ENCODE data around the gene TNFRSF21.

The TNFRSF21 gene

DNA sequence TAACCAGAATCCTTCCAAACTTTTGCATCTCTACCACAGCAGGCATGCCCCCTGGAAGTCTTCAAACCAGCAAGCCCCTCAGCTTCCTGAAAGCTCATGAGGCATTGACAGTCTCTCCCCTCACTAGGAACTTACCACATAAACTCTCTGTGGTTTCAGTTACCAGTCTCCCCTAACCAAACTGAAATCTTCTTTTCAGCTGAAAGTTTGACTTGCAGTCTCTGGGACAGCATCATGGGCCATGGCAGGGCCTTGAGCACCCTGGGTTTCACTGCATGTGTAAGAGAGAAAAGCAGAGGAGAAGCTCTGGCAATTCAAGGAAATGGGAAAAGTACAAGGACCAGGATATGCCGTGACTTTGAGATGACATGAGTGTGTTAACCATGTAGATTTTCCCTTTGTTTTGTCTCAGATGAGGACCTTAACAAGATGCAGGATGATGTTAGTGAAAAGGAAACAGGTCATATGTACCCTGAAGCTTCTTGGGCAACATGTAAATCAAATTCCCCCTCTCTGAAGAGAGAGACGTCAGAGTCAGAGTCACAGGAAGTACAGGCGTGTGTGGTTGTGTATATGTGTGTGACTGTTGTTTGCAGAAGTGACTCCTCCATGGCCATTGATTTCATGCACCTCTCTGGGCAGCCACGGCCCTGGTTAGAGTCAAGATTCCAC, 106.3 kb downstream of the TNFRSF21 start:
- DNase-seq (ENCODE audit: low spot score): peak; percentile 24
- in situ Hi-C loops (cut with MboI; ENCODE audit: low pct_unique_long_range_greater_than_20kb, low sequenced_read_pairs, unreplicated experiment): no loop called here

GRCh38 chr6:47202644-47203205, 107.0 kb downstream of the TNFRSF21 start:
- DNase-seq (ENCODE audit: low spot score): no peak
- in situ Hi-C loops (cut with MboI; ENCODE audit: low pct_unique_long_range_greater_than_20kb, low sequenced_read_pairs, unreplicated experiment): no loop called here
- TF ChIP-seq CTCF (IDR thresholded peaks at IDR 0.05; ENCODE audit: extremely low read depth, insufficient read depth, missing control alignments): no peak

More for the DNA sequence above, 106.3 kb downstream of the TNFRSF21 start:
- no peak for TF ChIP-seq CTCF (IDR thresholded peaks at IDR 0.05; ENCODE audit: extremely low read depth, insufficient read depth, missing control alignments)

- in situ Hi-C loops (cut with MboI; ENCODE audit: low pct_unique_long_range_greater_than_20kb, low sequenced_read_pairs, unreplicated experiment): no loop called here
- TF ChIP-seq CTCF (IDR thresholded peaks at IDR 0.05; ENCODE audit: extremely low read depth, insufficient read depth, missing control alignments): no peak
- no peak for DNase-seq (ENCODE audit: low spot score)
Observed at GRCh38 chr6:47200536-47201334, 109.0 kb downstream of the TNFRSF21 start.

- DNase-seq (ENCODE audit: low spot score): peak; percentile 5
- in situ Hi-C loops (cut with MboI; ENCODE audit: low pct_unique_long_range_greater_than_20kb, low sequenced_read_pairs, unreplicated experiment): no loop called here
- TF ChIP-seq CTCF (IDR thresholded peaks at IDR 0.05; ENCODE audit: extremely low read depth, insufficient read depth, missing control alignments): no peak
Observed at GRCh38 chr6:47197682-47198640, 111.7 kb downstream of the TNFRSF21 start.

DNA sequence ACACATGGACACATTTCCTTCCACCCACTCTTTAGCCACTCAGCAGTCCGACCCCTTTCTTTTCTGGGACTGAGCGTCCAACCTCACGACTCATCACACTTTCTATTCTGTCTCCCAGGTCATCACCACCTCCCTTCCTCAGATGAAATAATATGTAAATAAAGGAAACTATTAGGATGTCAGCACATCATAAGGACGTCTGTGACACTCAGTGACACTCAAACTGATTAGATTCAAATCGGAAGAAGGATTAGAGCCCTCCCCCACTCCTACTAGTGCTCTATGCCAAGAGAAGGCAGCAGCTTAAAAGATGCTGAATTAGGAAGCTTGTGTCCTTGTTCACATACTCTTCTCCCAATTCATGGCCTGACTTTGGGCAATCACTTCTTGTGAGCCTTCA, 113.6 kb downstream of the TNFRSF21 start:
- in situ Hi-C loops (cut with MboI; ENCODE audit: low pct_unique_long_range_greater_than_20kb, low sequenced_read_pairs, unreplicated experiment): no loop called here
- no peak for DNase-seq (ENCODE audit: low spot score)
- no peak for TF ChIP-seq CTCF (IDR thresholded peaks at IDR 0.05; ENCODE audit: extremely low read depth, insufficient read depth, missing control alignments)

All from GM13977 (cell line).